H54 (cell line): ENCODE data around the gene DYNC1H1.
A peak's percentile ranks its signal among the peaks of the same experiment; 100 is the strongest.
"Not testable (repeated sequence)": the region's sequence is repeated elsewhere in the genome, so short reads cannot be mapped to it uniquely, and the experiment has no call there.

Source experiments
- DNase-seq: peaks from one replicate; pipeline ENCODE4 v3.0.0; 2011; ENCODE audit warnings: low spot score, mixed read lengths; ENCODE audit not compliant: insufficient read length
- FAIRE-seq: peaks from 3 replicates; lab custom pipeline; 2011; peaks lifted over from hg19 to GRCh38; lab: Jason Lieb, UNC
- POLR2A ChIP-seq: IDR thresholded peaks from 2 replicates; pipeline ENCODE4 v1.6.1; 2011; ENCODE audit warnings: low read depth, mild to moderate bottlenecking, low read length

Gene DYNC1H1

GRCh38 chr14:102052522-102052921 is 88.1 kb downstream of the DYNC1H1 start:
- TF ChIP-seq POLR2A, result no peak
- FAIRE-seq, result no peak
- DNase-seq, result no peak

DNA sequence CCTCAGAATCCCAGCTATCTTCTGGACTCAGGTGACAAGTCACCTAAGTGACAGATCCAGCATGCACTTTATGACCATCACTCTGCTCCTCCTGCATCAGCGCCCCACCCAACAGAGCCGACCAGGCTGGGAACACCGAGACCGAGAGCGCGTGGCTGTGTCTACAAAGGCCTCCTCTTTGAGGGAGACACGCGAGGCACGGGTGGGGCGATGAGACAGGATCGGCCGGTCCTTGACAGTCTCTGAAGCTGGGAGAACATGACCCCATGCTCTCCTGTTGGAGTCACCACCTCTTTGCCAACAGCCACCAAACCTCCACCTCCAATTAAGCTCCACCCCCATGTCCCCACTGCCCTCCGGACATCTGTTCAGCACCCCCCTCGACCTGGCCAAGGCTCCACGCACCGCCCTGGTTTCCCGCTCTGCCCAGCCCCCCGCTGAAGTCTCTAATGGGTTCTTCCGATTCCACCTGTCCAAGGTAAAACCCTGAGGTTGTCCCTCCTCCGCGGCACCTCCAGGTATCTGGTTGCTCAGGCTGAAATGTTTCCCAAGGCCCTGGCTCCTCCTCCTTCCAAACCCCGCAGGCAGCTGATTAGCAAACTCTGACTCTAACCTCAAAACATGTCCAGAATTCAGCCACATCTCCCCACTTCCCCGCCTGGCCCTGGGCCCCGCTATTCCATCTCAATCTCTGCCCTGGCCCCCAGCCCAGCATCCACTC is 91.0 kb downstream of the DYNC1H1 start:
- DNase-seq (peak; percentile 55), FAIRE-seq (no peak)
- TF ChIP-seq POLR2A, result no peak

DNA sequence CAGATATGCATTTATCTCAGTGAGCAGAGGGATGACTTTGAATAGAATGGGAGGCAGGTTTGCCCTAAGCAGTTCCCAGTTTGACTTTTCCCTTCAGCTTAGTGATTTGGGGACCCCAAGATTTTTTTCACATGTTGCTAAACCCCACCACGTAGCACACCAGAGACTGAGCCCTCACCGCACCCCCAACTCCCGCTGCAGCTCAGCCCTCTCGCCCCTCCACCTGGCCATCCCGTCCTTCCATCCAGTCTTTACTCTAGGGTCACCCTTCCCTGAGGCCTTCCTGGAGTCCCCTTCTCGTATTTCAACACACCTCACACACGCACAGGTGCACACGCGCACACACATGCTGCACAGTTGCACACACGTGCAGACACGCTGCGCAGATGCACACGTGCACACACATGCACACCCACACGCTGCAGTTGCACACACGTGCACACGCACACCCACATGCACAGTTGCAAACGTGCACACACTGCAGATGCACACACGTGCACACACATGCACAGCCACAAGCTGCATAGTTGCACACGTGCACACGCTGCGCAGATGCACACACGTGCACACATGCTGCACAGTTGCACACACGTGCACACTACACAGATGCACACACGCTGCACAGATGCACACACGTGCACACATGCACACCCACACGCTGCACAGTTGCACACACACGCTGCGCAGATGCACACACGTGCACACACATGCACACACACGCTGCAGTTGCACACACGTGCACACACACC is 92.5 kb downstream of the DYNC1H1 start:
- no peak for DNase-seq
- no peak for FAIRE-seq
- TF ChIP-seq POLR2A, result no peak

DNA sequence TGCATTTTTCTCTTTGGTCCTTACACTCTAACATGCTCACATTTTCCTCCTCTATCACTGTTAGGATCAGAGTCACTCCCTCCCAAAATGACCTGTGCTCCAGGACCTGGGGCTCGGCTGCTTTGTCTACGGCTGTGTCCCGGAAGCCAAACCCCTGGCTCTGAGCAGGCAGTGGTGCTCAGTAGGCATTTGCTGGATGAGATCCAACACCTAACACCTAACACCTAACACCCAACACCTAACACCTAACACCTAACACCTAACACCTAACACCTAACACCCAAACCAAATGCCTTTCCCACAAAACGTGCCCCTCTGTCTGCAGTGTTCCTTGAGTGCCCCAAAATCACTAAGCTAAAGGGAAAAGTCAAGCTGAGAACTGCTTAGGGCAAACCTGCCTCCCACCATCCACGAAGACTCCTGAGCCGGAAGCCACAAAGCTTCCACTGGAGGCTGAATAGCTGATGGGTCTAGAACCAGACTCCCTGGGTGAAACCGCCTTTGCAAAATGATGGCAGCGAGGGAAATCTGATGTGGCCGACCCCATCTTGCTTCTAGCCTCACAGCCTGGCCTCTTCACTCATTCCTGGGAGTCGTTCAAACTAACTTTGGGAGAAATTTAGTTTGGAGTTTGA is 93.2 kb downstream of the DYNC1H1 start:
- TF ChIP-seq POLR2A, result no peak
- no peak for DNase-seq
- FAIRE-seq, result no peak

DNA sequence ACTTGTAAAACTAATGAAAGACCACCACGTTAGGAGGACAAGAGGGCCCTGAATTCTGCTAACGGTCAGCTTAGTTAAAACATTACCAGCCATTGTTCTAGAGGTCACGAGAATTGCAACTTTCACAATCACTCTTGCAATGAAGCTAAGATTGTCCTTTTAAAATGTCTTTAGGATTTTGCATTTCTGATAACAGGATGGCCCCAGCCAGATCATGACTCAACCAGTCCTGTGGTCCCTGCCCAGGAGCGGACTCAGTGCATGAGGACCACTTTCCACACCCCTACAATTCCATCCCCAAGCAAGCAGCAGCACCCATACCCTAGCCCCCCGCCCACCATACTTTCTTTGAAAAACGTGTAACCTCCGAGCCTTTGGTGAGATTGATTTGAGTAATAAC is 93.8 kb downstream of the DYNC1H1 start:
- no peak for TF ChIP-seq POLR2A
- no peak for DNase-seq
- no peak for FAIRE-seq

- FAIRE-seq, result no peak
- TF ChIP-seq POLR2A, result no peak
- no peak for DNase-seq
These were observed 94.6 kb downstream of the DYNC1H1 start for GRCh38 chr14:102058961-102059360.

- FAIRE-seq (peak; percentile 96), DNase-seq (peak; percentile 60)
These were observed 98.9 kb downstream of the DYNC1H1 start for GRCh38 chr14:102063109-102063807.

GRCh38 chr14:102063808-102064429 is 99.5 kb downstream of the DYNC1H1 start:
- FAIRE-seq (no peak), DNase-seq (no peak)
- no peak for TF ChIP-seq POLR2A

More at GRCh38 chr14:102063109-102063807, 98.9 kb downstream of the DYNC1H1 start:
- no peak for TF ChIP-seq POLR2A

DNA sequence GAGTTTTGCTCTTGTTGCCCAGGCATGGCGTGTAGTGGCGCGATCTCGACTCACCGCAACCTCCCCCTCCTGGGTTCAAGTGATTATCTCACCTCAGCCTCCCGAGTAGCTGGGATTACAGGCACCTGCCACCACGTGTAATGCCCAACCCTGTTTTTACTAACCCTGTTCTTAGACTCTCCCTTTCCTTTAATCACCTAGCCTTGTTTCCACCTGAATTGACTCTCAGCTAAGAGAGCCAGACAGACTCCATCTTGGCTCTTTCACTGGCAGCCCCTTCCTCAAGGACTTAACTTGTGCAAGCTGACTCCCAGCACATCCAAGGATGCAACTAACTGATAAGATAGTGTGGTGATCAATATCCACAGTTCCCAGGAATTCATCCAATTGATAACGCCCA is 100.2 kb downstream of the DYNC1H1 start:
- DNase-seq, FAIRE-seq: not testable (repeated sequence)

DNA sequence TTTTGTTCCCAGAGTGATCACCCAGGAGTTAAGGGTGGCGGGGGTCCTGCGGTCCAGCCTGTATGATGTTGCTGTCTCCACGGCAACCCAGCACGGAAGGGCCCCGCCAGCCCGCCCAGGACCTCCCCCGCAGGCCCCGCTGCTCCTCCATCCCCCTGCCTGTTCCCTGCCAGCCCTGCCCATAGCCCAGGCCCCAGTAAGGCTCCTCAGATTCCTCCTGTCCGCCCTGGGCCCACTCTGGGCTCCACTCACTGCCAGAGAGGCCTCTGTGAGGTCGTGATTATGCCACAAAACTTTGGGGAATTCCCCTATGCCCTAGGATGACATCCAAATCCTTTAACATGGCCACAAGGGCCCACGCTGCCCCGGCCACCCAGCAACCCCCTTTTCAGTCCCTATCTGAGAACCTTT is 101.7 kb downstream of the DYNC1H1 start:
- no peak for DNase-seq
- no peak for FAIRE-seq

GRCh38 chr14:102071283-102071998 is 107.1 kb downstream of the DYNC1H1 start:
- no peak for TF ChIP-seq POLR2A
- DNase-seq (no peak), FAIRE-seq (peak; percentile 98)

More for the DNA sequence above, 101.7 kb downstream of the DYNC1H1 start:
- TF ChIP-seq POLR2A, result no peak

- FAIRE-seq, result no peak
- DNase-seq, result no peak
These were observed 110.1 kb downstream of the DYNC1H1 start for GRCh38 chr14:102074415-102074964.

More at GRCh38 chr14:102074415-102074964, 110.1 kb downstream of the DYNC1H1 start:
- TF ChIP-seq POLR2A, result no peak
